Measurements from ENCODE around the gene TANGO2. TPM values are rescaled to one million over a fixed set of nuclear protein-coding genes. Genes with fewer than 3 reads are reported as not detected.

Gene TANGO2
- total RNA-seq, 2 donors from 2014 or later = 10.5 to 19.7 TPM

GRCh38 chr22:19998232-19998951, 22.5 kb upstream of the TANGO2 start:
- Histone ChIP-seq H3K36me3 (replicated peaks in 1 of 2; ENCODE audit: insufficient read depth in 1 of 2, low read depth in 2 of 2) (no peaks in the 10 kb centered on the region), H3K27me3 (no peaks in the 10 kb centered on the region), H3K4me1 (no peaks in the 10 kb centered on the region), H3K9me3 (no peaks in the 10 kb centered on the region), H3K4me3 (no peak overlapping the region), H3K27ac (peak overlapping the region in 1 of 4 donors; percentile 30)
- intact Hi-C loops (cut with DNase I) = no loop called here
- 73 to 92% methylated on average over 6 to 11 of the region's 16 CpGs for WGBS, 2 donors
- DNase-seq (peak in 2 of 4 donors; percentile 36 to 45), ATAC-seq (peak; percentile 25)
- no peak for TF ChIP-seq CTCF (IDR thresholded peaks at IDR 0.05)
- TF ChIP-seq POLR2A (IDR thresholded peaks at IDR 0.05) = no peak

- intact Hi-C loops (cut with DNase I) = no loop called here
- 69 to 81% methylated on average over 6 to 8 of the region's 8 CpGs for WGBS, 2 donors
- no peak for DNase-seq
- Histone ChIP-seq H3K9me3 (no peaks in the 10 kb centered on the region), H3K36me3 (replicated peaks in 1 of 2; ENCODE audit: insufficient read depth in 1 of 2, low read depth in 2 of 2) (no peaks in the 10 kb centered on the region), H3K4me1 (no peaks in the 10 kb centered on the region), H3K27ac (peak overlapping the region in 1 of 4 donors; percentile 12), H3K27me3 (no peaks in the 10 kb centered on the region), H3K4me3 (no peak overlapping the region)
- no peak for TF ChIP-seq CTCF (IDR thresholded peaks at IDR 0.05)
- no peak for TF ChIP-seq POLR2A (IDR thresholded peaks at IDR 0.05)
- ATAC-seq = no peak
These were observed 21.7 kb upstream of the TANGO2 start for GRCh38 chr22:19998991-19999820.

- Histone ChIP-seq H3K9me3 (no peaks in the 10 kb centered on the region), H3K36me3 (replicated peaks in 1 of 2; ENCODE audit: insufficient read depth in 1 of 2, low read depth in 2 of 2) (no peaks in the 10 kb centered on the region), H3K4me3 (no peak overlapping the region), H3K27ac (no peak overlapping the region), H3K27me3 (no peaks in the 10 kb centered on the region), H3K4me1 (no peaks in the 10 kb centered on the region)
- 78 to 89% methylated on average over 9 to 13 of the region's 14 CpGs for WGBS, 2 donors
- no peak for TF ChIP-seq POLR2A (IDR thresholded peaks at IDR 0.05)
- TF ChIP-seq CTCF (IDR thresholded peaks at IDR 0.05) = no peak
- DNase-seq (peak in 2 of 4 donors; percentile 36 to 47), ATAC-seq (no peak)
- intact Hi-C loops (cut with DNase I) = no loop called here
These were observed 20.4 kb upstream of the TANGO2 start for GRCh38 chr22:20000246-20001081.

GRCh38 chr22:20001082-20001638, 19.8 kb upstream of the TANGO2 start:
- no peak overlapping the region for H3K27ac ChIP-seq
- no peak for DNase-seq
- 91 to 93% methylated on average over 8 to 10 of the region's 11 CpGs for WGBS, 2 donors

More at GRCh38 chr22:20001082-20001638, 19.8 kb upstream of the TANGO2 start:
- H3K27me3 ChIP-seq = no peaks in the 10 kb centered on the region
- H3K4me3 ChIP-seq = no peak overlapping the region
- no peaks in the 10 kb centered on the region for H3K36me3 ChIP-seq (replicated peaks in 1 of 2; ENCODE audit: insufficient read depth in 1 of 2, low read depth in 2 of 2)
- ATAC-seq = no peak
- no peaks in the 10 kb centered on the region for H3K4me1 ChIP-seq
- H3K9me3 ChIP-seq = no peaks in the 10 kb centered on the region
- intact Hi-C loops (cut with DNase I) = no loop called here
- TF ChIP-seq CTCF (IDR thresholded peaks at IDR 0.05) (no peak), POLR2A (IDR thresholded peaks at IDR 0.05) (no peak)

Measured in body of pancreas (tissue), 4 donors.